ENCODE results near the gene PGA3.

The PGA3 gene

GRCh38 chr11:61187505-61188130 lies 15.7 kb upstream of the PGA3 start:
- H3K9me3 Mint-ChIP-seq = no peaks in the 10 kb centered on the region
- H3K27me3 Mint-ChIP-seq (ENCODE audit: low read depth) = no peaks in the 10 kb centered on the region
- no peak overlapping the region for H3K4me3 Mint-ChIP-seq
- peak; percentile 94 to 97 (median 97) for TF ChIP-seq CTCF (IDR thresholded peaks at IDR 0.05; ENCODE audit: unreplicated experiment in 3 of 3)
- peak overlapping the region in 1 of 3 experiments; percentile 41 for H3K27ac Mint-ChIP-seq
- H3K4me1 Mint-ChIP-seq = peaks cover 4% of the 10 kb centered on the region
- no peaks in the 10 kb centered on the region for H3K36me3 Mint-ChIP-seq (ENCODE audit: low read depth)

DNA sequence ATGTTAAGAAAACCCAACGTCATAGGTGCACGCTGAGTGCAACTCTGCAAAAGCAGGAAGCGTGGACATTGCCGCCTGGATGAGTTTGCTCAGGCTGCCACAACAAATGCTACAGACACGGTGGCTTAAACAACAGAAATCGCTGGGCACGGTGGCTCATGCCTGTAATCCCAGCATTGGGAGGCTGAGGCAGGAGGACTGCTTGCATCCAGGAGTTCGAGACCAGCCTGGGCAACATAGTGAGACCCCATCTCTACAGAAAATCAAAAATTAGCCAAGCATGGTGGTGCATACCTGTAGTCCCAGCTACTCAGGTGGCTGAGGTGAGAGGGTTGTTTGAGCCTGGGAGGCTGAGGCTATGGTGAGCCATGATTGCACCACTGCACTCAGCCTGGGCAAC lies 13.4 kb upstream of the PGA3 start:
- Mint-ChIP-seq H3K9me3 (no peaks in the 10 kb centered on the region), H3K27me3 (ENCODE audit: low read depth) (peaks cover 4% of the 10 kb centered on the region)

GRCh38 chr11:61193596-61193995 lies 9.7 kb upstream of the PGA3 start:
- peak overlapping the region; percentile 37 to 86 (median 74) for H3K27ac Mint-ChIP-seq
- H3K9me3 Mint-ChIP-seq = no peaks in the 10 kb centered on the region
- no peak for TF ChIP-seq CTCF (IDR thresholded peaks at IDR 0.05; ENCODE audit: unreplicated experiment in 3 of 3)
- peaks cover 13% of the 10 kb centered on the region for H3K4me1 Mint-ChIP-seq
- no peak overlapping the region for H3K4me3 Mint-ChIP-seq
- peaks cover 6% of the 10 kb centered on the region for H3K27me3 Mint-ChIP-seq (ENCODE audit: low read depth)
- no peaks in the 10 kb centered on the region for H3K36me3 Mint-ChIP-seq (ENCODE audit: low read depth)

More for the DNA sequence above, 13.4 kb upstream of the PGA3 start:
- no peak overlapping the region for H3K4me3 Mint-ChIP-seq
- H3K4me1 Mint-ChIP-seq = peaks cover 8% of the 10 kb centered on the region
- H3K27ac Mint-ChIP-seq = no peak overlapping the region
- TF ChIP-seq CTCF (IDR thresholded peaks at IDR 0.05; ENCODE audit: unreplicated experiment in 3 of 3) = no peak
- no peaks in the 10 kb centered on the region for H3K36me3 Mint-ChIP-seq (ENCODE audit: low read depth)

GRCh38 chr11:61194169-61194671 lies 9.1 kb upstream of the PGA3 start:
- Mint-ChIP-seq H3K4me3 (no peak overlapping the region), H3K27ac (peak overlapping the region; percentile 74 to 86 (median 75)), H3K36me3 (ENCODE audit: low read depth) (no peaks in the 10 kb centered on the region), H3K4me1 (peaks cover 13% of the 10 kb centered on the region), H3K9me3 (peaks cover under 1% of the 10 kb centered on the region), H3K27me3 (ENCODE audit: low read depth) (peaks cover 6% of the 10 kb centered on the region)
- no peak for TF ChIP-seq CTCF (IDR thresholded peaks at IDR 0.05; ENCODE audit: unreplicated experiment in 3 of 3)

DNA sequence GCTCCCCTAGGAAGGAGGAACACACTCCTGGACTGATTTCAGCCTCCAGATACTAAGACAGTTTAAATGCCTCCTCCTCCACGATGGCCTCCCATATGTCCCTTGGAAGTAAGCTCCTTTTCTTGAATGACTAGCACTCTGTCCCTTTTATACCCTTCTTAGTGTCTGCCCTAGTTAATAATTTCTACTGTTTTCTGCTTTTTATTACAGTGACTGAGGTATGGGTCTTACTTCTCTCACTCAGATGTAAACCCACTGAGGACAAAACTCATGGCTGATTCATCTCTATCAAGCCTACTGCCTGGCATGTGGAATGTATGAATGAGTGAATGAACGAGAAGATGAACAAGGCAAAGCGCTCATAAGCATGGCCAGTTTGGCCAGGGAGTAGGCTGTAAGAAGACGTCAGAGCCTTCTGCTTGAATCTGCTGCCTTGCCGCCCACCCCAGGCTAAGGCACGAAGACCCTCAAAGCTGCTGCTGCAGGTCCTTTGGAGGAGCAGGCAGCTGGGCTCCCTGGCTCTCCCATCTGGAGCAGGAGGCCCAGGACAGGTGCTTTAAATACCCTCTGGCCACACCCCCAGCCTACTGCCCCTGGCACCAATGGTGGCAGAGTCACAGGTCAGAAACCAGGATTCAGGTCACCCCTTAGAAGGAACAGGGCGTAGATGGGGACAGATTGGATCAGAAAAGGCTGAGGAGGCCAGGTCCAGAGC lies 8.2 kb upstream of the PGA3 start:
- Mint-ChIP-seq H3K4me3 (no peak overlapping the region), H3K27me3 (ENCODE audit: low read depth) (peaks cover 6% of the 10 kb centered on the region), H3K27ac (peak overlapping the region; percentile 74 to 86 (median 75)), H3K4me1 (peaks cover 13% of the 10 kb centered on the region), H3K9me3 (peaks cover 2% of the 10 kb centered on the region), H3K36me3 (ENCODE audit: low read depth) (no peaks in the 10 kb centered on the region)
- TF ChIP-seq CTCF (IDR thresholded peaks at IDR 0.05; ENCODE audit: unreplicated experiment in 3 of 3) = no peak

All from nephron (organoid).